Measurements from ENCODE around the gene SLC15A4.

GRCh38 chr12:128871516-128871892 lies 47.7 kb upstream of the SLC15A4 start:
- TF ChIP-seq CTCF (IDR thresholded peaks at IDR 0.05 in 8 of 11, conservative IDR thresholded peaks at IDR 0.05 in 3 of 11) (no peak), POLR2A (IDR thresholded peaks at IDR 0.05) (no peak)

All from spleen (tissue), 7 donors.